ENCODE results near the gene CTNNA2.

CTNNA2 gene

GRCh38 chr2:80242355-80242910, 729.6 kb downstream of the CTNNA2 start:
- DNase-seq, result no peak

- DNase-seq, result no peak
These were observed 732.2 kb downstream of the CTNNA2 start for GRCh38 chr2:80244905-80245584.

GRCh38 chr2:80246534-80246933, 733.7 kb downstream of the CTNNA2 start:
- no peak for DNase-seq

GRCh38 chr2:80247339-80247738, 734.5 kb downstream of the CTNNA2 start:
- DNase-seq, result no peak

- DNase-seq, result no peak
These were observed 735.3 kb downstream of the CTNNA2 start for GRCh38 chr2:80248146-80248545.

GRCh38 chr2:80252294-80252986, 739.6 kb downstream of the CTNNA2 start:
- no peak for DNase-seq

- DNase-seq, result no peak
These were observed 743.3 kb downstream of the CTNNA2 start for GRCh38 chr2:80255918-80256781.

GRCh38 chr2:80256782-80257167, 743.9 kb downstream of the CTNNA2 start:
- no peak for DNase-seq

GRCh38 chr2:80257450-80257849, 744.6 kb downstream of the CTNNA2 start:
- no peak for DNase-seq

- DNase-seq, result no peak
These were observed 745.5 kb downstream of the CTNNA2 start for GRCh38 chr2:80258341-80258740.

- DNase-seq, result no peak
These were observed 745.9 kb downstream of the CTNNA2 start for GRCh38 chr2:80258793-80259192.

GRCh38 chr2:80259292-80259691, 746.4 kb downstream of the CTNNA2 start:
- no peak for DNase-seq

- DNase-seq, result no peak
These were observed 753.4 kb downstream of the CTNNA2 start for GRCh38 chr2:80266231-80266630.

- DNase-seq, result no peak
These were observed 757.0 kb downstream of the CTNNA2 start for GRCh38 chr2:80269806-80270205.

- DNase-seq, result no peak
These were observed 767.7 kb downstream of the CTNNA2 start for GRCh38 chr2:80280598-80280997.

GRCh38 chr2:80281049-80281448, 768.2 kb downstream of the CTNNA2 start:
- no peak for DNase-seq

- DNase-seq, result no peak
These were observed 775.7 kb downstream of the CTNNA2 start for GRCh38 chr2:80288576-80288975.

- no peak for DNase-seq
These were observed 778.8 kb downstream of the CTNNA2 start for GRCh38 chr2:80291656-80292055.

GRCh38 chr2:80292474-80292873, 779.6 kb downstream of the CTNNA2 start:
- DNase-seq, result peak; percentile 16

- no peak for DNase-seq
These were observed 780.2 kb downstream of the CTNNA2 start for GRCh38 chr2:80293039-80293438.

- no peak for DNase-seq
These were observed 786.1 kb downstream of the CTNNA2 start for GRCh38 chr2:80298954-80299353.

GRCh38 chr2:80299661-80300060, 786.8 kb downstream of the CTNNA2 start:
- no peak for DNase-seq

- DNase-seq, result no peak
These were observed 787.5 kb downstream of the CTNNA2 start for GRCh38 chr2:80300346-80300745.
